Measurements from ENCODE around the gene CNTN1. TPM values are rescaled to one million over a fixed set of nuclear protein-coding genes. Genes with fewer than 3 reads are reported as not detected.

The CNTN1 gene
- total and polyA plus RNA-seq, 2 of the 4 experiments (the other 2 are of a cell fraction), result 0.10 to 0.18 TPM

- intact Hi-C loops (cut with micrococcal nuclease) (no loop called here), dilution Hi-C loops (cut with HindIII; ENCODE audit: low sequenced_read_pairs, unreplicated experiment) (no loop called here), in situ Hi-C loops (cut with MboI; ENCODE audit: low sequenced_read_pairs) (no loop called here)
- no peak overlapping the region for H3K27ac ChIP-seq (ENCODE audit: insufficient read depth, low read length)
- H4K20me1 ChIP-seq (ENCODE audit: insufficient read depth, low read length), result no peaks in the 10 kb centered on the region
- no peaks in the 10 kb centered on the region for H3K79me1 ChIP-seq (ENCODE audit: low read depth in 1 of 2, low read length in 2 of 2)
- no peak overlapping the region for H2BK20ac ChIP-seq (ENCODE audit: low read depth, low read length)
- H2BK5ac ChIP-seq (ENCODE audit: low read depth, low read length, poor library complexity, severe bottlenecking), result no peak overlapping the region
- no peaks in the 10 kb centered on the region for H3K36me3 ChIP-seq (ENCODE audit: control insufficient read depth, insufficient read depth, low read length)
- no peaks in the 10 kb centered on the region for H3K27me3 ChIP-seq (ENCODE audit: control insufficient read depth, insufficient read depth, low read length)
- TF ChIP-seq SMC3 (IDR thresholded peaks at IDR 0.05; ENCODE audit: low read depth, low read length), result no peak
- TF ChIP-seq, protein P1, sequence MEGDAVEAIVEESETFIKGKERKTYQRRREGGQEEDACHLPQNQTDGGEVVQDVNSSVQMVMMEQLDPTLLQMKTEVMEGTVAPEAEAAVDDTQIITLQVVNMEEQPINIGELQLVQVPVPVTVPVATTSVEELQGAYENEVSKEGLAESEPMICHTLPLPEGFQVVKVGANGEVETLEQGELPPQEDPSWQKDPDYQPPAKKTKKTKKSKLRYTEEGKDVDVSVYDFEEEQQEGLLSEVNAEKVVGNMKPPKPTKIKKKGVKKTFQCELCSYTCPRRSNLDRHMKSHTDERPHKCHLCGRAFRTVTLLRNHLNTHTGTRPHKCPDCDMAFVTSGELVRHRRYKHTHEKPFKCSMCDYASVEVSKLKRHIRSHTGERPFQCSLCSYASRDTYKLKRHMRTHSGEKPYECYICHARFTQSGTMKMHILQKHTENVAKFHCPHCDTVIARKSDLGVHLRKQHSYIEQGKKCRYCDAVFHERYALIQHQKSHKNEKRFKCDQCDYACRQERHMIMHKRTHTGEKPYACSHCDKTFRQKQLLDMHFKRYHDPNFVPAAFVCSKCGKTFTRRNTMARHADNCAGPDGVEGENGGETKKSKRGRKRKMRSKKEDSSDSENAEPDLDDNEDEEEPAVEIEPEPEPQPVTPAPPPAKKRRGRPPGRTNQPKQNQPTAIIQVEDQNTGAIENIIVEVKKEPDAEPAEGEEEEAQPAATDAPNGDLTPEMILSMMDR (conservative IDR thresholded peaks at IDR 0.05; ENCODE audit: low read depth, low read length), result no peak
- TF ChIP-seq CEBPB (IDR thresholded peaks at IDR 0.05; ENCODE audit: low read depth, low read length), result no peak
- no peak for TF ChIP-seq MAZ (IDR thresholded peaks at IDR 0.05; ENCODE audit: borderline replicate concordance, low read depth, low read length)
- TF ChIP-seq, protein P2, sequence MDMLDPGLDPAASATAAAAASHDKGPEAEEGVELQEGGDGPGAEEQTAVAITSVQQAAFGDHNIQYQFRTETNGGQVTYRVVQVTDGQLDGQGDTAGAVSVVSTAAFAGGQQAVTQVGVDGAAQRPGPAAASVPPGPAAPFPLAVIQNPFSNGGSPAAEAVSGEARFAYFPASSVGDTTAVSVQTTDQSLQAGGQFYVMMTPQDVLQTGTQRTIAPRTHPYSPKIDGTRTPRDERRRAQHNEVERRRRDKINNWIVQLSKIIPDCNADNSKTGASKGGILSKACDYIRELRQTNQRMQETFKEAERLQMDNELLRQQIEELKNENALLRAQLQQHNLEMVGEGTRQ (IDR thresholded peaks at IDR 0.05; ENCODE audit: low read depth, low read length), result no peak
- TF ChIP-seq NFE2L2 (IDR thresholded peaks at IDR 0.05; ENCODE audit: low read depth, low read length), result no peak
- no peak for TF ChIP-seq POLR2A (IDR thresholded peaks at IDR 0.05; ENCODE audit: low read depth, low read length)
- no peak for TF ChIP-seq RFX5 (IDR thresholded peaks at IDR 0.05; ENCODE audit: low read depth, low read length)
- no peak for TF ChIP-seq RAD21 (IDR thresholded peaks at IDR 0.05; ENCODE audit: low read length)
- TF ChIP-seq BHLHE40 (IDR thresholded peaks at IDR 0.05; ENCODE audit: low read depth, low read length), result no peak
- no peak for TF ChIP-seq MAFK (IDR thresholded peaks at IDR 0.05; ENCODE audit: low read depth, low read length)
- TF ChIP-seq, protein P3, sequence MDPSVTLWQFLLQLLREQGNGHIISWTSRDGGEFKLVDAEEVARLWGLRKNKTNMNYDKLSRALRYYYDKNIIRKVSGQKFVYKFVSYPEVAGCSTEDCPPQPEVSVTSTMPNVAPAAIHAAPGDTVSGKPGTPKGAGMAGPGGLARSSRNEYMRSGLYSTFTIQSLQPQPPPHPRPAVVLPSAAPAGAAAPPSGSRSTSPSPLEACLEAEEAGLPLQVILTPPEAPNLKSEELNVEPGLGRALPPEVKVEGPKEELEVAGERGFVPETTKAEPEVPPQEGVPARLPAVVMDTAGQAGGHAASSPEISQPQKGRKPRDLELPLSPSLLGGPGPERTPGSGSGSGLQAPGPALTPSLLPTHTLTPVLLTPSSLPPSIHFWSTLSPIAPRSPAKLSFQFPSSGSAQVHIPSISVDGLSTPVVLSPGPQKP (IDR thresholded peaks at IDR 0.05; ENCODE audit: borderline replicate concordance, low read depth, low read length), result no peak
- TF ChIP-seq CHD1 (IDR thresholded peaks at IDR 0.05; ENCODE audit: low read depth, low read length), result no peak
- no peak for TF ChIP-seq FOS (IDR thresholded peaks at IDR 0.05; ENCODE audit: low read depth, low read length)
- no peak for TF ChIP-seq RCOR1 (IDR thresholded peaks at IDR 0.05; ENCODE audit: insufficient replicate concordance, low read length)
- TF ChIP-seq MXI1 (IDR thresholded peaks at IDR 0.05; ENCODE audit: borderline replicate concordance, low read depth, low read length), result no peak
- H4K91ac ChIP-seq (ENCODE audit: insufficient read depth, low read depth, low read length), result no peak overlapping the region
- no peak for ATAC-seq (ENCODE audit: low read depth)
- no CpG with 5 or more reads among the region's 6 CpGs for WGBS, 2 experiments (ENCODE audit: extremely low coverage in 2 of 2, insufficient read length in 1 of 2)
- H3K4me2 ChIP-seq (ENCODE audit: low read depth, low read length), result no peak overlapping the region
- no peak overlapping the region for H3K9ac ChIP-seq (ENCODE audit: low read depth, low read length)
- no peak overlapping the region for H3K18ac ChIP-seq (ENCODE audit: low read depth, low read length)
- H3K4me1 ChIP-seq (ENCODE audit: control insufficient read depth, insufficient read depth, low read length), result no peaks in the 10 kb centered on the region
- no peak for DNase-seq
- ChIA-PET CTCF (no interaction called here), POLR2A (ENCODE audit: unreplicated experiment) (no interaction called here)
- H4K8ac ChIP-seq (ENCODE audit: low read depth in 2 of 2, low read length in 2 of 2), result no peak overlapping the region
- no peak overlapping the region for H3K4me3 ChIP-seq (ENCODE audit: insufficient read depth, low read depth, low read length)
- H3K14ac ChIP-seq (replicated peaks; ENCODE audit: low read depth, low read length), result no peak overlapping the region
- H3K9me1 ChIP-seq (ENCODE audit: insufficient read depth, low read length), result no peaks in the 10 kb centered on the region
- no peak overlapping the region for H4K5ac ChIP-seq (ENCODE audit: low read depth, low read length)
- no peak overlapping the region for H3K4ac ChIP-seq (ENCODE audit: low read depth, low read length)
- H2BK120ac ChIP-seq (ENCODE audit: low read depth, low read length), result no peak overlapping the region
- H3K9me3 ChIP-seq (ENCODE audit: control insufficient read depth, insufficient read depth, low read length), result no peaks in the 10 kb centered on the region
- no peak overlapping the region for H2AK9ac ChIP-seq (replicated peaks; ENCODE audit: low read depth, low read length, poor library complexity)
- BruUV-seq (replicated peaks), result no TSS peak
- no peak overlapping the region for H2AFZ ChIP-seq (replicated peaks; ENCODE audit: low read length, poor library complexity)
- H3K56ac ChIP-seq (ENCODE audit: extremely low read depth, insufficient read depth, low read length), result no peak overlapping the region
- H3K23ac ChIP-seq (ENCODE audit: low read depth, low read length), result no peak overlapping the region
- no peak overlapping the region for H2BK15ac ChIP-seq (ENCODE audit: low read depth, low read length)
- H2AK5ac ChIP-seq (ENCODE audit: low read depth, low read length), result no peak overlapping the region
Observed at GRCh38 chr12:40917561-40917960, 225.3 kb downstream of the CNTN1 start.

Measured in IMR-90 (cell line).